A673 (cell line): ENCODE data around the gene PIP4K2C.

ENCODE experiments used
- EZH2 ChIP-seq: fragments of 200-600 bp; sonication (generic); IDR thresholded peaks from 2 replicates; pipeline ENCODE4 v1.6.1; 2017; ENCODE audit warnings: borderline replicate concordance, low read depth, mild to moderate bottlenecking, mixed read lengths, antibody characterized with exemption, low read length; ENCODE audit not compliant: poor library complexity, severe bottlenecking
- TF ChIP-seq, protein P1 (sequence below): fragments of 300-800, 200-600 bp; sonication (generic); conservative IDR thresholded peaks from 2 replicates; pipeline ENCODE4 v1.5.1; 2017; ENCODE audit warnings: low read depth, mild to moderate bottlenecking, antibody characterized with exemption, low read length, moderate library complexity, mixed read lengths

DNA sequence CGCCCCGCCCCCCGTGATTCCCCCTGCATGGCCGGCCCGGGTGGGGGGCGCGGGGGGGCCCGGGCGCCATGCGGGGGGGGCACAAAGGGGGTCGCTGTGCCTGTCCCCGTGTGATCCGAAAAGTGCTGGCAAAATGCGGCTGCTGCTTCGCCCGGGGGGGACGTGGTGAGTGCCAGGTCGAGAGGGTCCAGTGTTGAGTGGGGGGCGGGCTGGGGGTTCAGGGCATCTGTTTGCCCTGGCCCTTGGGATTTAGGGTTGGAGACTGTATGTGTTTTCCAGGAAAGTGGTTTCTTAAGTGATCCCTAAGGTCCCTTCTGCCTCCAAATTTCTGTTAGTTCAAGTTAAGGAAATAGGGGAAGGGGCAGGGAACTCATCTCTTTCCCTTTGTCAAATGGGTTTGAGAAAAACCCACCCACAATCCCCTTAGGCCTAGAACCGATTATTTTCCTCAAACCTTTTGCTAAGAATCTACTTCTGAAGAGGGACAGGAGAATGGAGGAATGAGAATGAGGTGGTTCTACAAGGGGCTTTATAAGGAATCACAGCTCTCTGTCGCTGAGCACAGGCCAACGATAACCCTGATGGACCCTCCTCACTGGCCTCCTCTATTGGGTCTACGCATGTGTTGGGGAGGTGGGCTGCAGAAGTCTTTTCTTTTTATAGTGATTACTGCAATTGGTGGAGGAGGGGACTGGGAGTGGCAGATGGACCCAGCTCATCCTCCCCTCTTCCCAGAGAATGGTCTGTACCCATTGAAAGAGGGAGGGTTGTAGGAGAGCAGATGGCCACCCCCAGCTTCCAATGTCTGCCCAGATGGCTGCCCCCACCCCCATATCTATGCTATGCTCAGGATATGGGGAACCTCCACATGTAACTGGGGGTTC is 21.1 kb downstream of the PIP4K2C start:
- TF ChIP-seq, protein P1, sequence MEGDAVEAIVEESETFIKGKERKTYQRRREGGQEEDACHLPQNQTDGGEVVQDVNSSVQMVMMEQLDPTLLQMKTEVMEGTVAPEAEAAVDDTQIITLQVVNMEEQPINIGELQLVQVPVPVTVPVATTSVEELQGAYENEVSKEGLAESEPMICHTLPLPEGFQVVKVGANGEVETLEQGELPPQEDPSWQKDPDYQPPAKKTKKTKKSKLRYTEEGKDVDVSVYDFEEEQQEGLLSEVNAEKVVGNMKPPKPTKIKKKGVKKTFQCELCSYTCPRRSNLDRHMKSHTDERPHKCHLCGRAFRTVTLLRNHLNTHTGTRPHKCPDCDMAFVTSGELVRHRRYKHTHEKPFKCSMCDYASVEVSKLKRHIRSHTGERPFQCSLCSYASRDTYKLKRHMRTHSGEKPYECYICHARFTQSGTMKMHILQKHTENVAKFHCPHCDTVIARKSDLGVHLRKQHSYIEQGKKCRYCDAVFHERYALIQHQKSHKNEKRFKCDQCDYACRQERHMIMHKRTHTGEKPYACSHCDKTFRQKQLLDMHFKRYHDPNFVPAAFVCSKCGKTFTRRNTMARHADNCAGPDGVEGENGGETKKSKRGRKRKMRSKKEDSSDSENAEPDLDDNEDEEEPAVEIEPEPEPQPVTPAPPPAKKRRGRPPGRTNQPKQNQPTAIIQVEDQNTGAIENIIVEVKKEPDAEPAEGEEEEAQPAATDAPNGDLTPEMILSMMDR = no peak
- TF ChIP-seq EZH2 = no peak
